IMR-90 (cell line): ENCODE results near the gene FCMR. TPM values are rescaled to one million over a fixed set of nuclear protein-coding genes. Genes with fewer than 3 reads are reported as not detected.

Experiments used
- ATAC-seq: fragments of 200-7000 bp; cut with Tn5 transposase; 2 replicates; pipeline ENCODE4 v1.9.1; 2020; ENCODE audit warnings: low read depth, mild to moderate bottlenecking, moderate library complexity
- BruUV-seq: library from RNA; stranded (reverse); fragments of 400-500 nt; replicated peaks from 2 replicates; lab custom pipeline; 2021; lab: Mats Ljungman, UMichigan
- CTCF ChIA-PET: fragments of 300-600 bp; formaldehyde crosslinking; extraction: SDS; loops from one replicate; lab custom pipeline; 2021; ENCODE audit warnings: antibody characterized with exemption; lab: Yijun Ruan, JAX
- POLR2A ChIA-PET: fragments of 300-600 bp; sonication (Branson Sonifier 250); formaldehyde crosslinking; loops from one replicate; lab custom pipeline; 2022; ENCODE audit warnings: antibody characterized with exemption; ENCODE audit not compliant: unreplicated experiment; lab: Charles Lee
- DNase-seq: peaks from one replicate; pipeline ENCODE4 v3.0.0; 2013
- H2AFZ ChIP-seq: replicated peaks from 2 replicates; pipeline ENCODE3; 2013; ENCODE audit warnings: low read length, mild to moderate bottlenecking; ENCODE audit not compliant: poor library complexity
- H2AK5ac ChIP-seq: 2 replicates; pipeline ENCODE4 v1.6.1; 2013; ENCODE audit warnings: low read depth, low read length, inconsistent platforms
- H2AK9ac ChIP-seq: replicated peaks from 2 replicates; pipeline ENCODE3; 2013; ENCODE audit warnings: mild to moderate bottlenecking, low read depth, low read length, moderate library complexity; ENCODE audit not compliant: poor library complexity
- H2BK120ac ChIP-seq: 2 replicates; pipeline ENCODE4 v1.6.1; 2013; ENCODE audit warnings: low read depth, low read length, inconsistent platforms
- H2BK15ac ChIP-seq: 3 replicates; pipeline ENCODE4 v1.6.1; 2013; ENCODE audit warnings: low read depth, low read length, inconsistent platforms
- H2BK20ac ChIP-seq: 2 replicates; pipeline ENCODE4 v1.6.1; 2013; ENCODE audit warnings: low read depth, mild to moderate bottlenecking, inconsistent platforms, low read length, moderate library complexity
- H2BK5ac ChIP-seq: 2 replicates; pipeline ENCODE4 v1.6.1; 2013; ENCODE audit warnings: mild to moderate bottlenecking, low read depth, low read length, inconsistent platforms; ENCODE audit not compliant: poor library complexity, severe bottlenecking
- H3K14ac ChIP-seq: replicated peaks from 2 replicates; pipeline ENCODE4 v1.6.1; 2013; ENCODE audit warnings: low read depth, low read length, inconsistent platforms
- H3K18ac ChIP-seq: 2 replicates; pipeline ENCODE4 v1.6.1; 2013; ENCODE audit warnings: low read depth, low read length, control low read depth
- H3K23ac ChIP-seq: 2 replicates; pipeline ENCODE4 v1.6.1; 2013; ENCODE audit warnings: low read depth, low read length, inconsistent platforms
- H3K27ac ChIP-seq: 2 replicates; pipeline ENCODE4 v1.5.1; 2013; ENCODE audit warnings: mild to moderate bottlenecking, control low read depth, low read length; ENCODE audit not compliant: insufficient read depth
- H3K27me3 ChIP-seq: 2 replicates; pipeline ENCODE4 v1.6.1; 2013; ENCODE audit warnings: low read length; ENCODE audit not compliant: control insufficient read depth, insufficient read depth
- H3K36me3 ChIP-seq: 2 replicates; pipeline ENCODE4 v1.6.1; 2013; ENCODE audit warnings: low read length, mixed read lengths; ENCODE audit not compliant: control insufficient read depth, insufficient read depth
- H3K4ac ChIP-seq: 2 replicates; pipeline ENCODE4 v1.6.1; 2013; ENCODE audit warnings: low read depth, low read length, inconsistent platforms
- H3K4me1 ChIP-seq: 2 replicates; pipeline ENCODE4 v1.6.1; 2013; ENCODE audit warnings: low read length, mixed read lengths; ENCODE audit not compliant: control insufficient read depth, insufficient read depth
- H3K4me2 ChIP-seq: 2 replicates; pipeline ENCODE4 v1.6.1; 2013; ENCODE audit warnings: low read depth, mild to moderate bottlenecking, control low read depth, low read length, moderate library complexity
- H3K4me3 ChIP-seq: 2 replicates; pipeline ENCODE4 v1.5.1; 2013; ENCODE audit warnings: low read depth, mild to moderate bottlenecking, control low read depth, low read length, moderate library complexity; ENCODE audit not compliant: insufficient read depth
- H3K56ac ChIP-seq: 2 replicates; pipeline ENCODE4 v1.6.1; 2013; ENCODE audit warnings: low read length, inconsistent platforms; ENCODE audit not compliant: insufficient read depth; ENCODE audit errors: extremely low read depth
- H3K79me1 ChIP-seq, 2 experiments: 2 replicates each; pipeline ENCODE4 v1.6.1; 2013; ENCODE audit warnings: low read length in 2 of 2, inconsistent platforms in 1 of 2, low read depth in 1 of 2
- H3K9ac ChIP-seq: 2 replicates; pipeline ENCODE4 v1.6.1; 2013; ENCODE audit warnings: low read depth, low read length, control low read depth
- H3K9me1 ChIP-seq: 2 replicates; pipeline ENCODE4 v1.6.1; 2013; ENCODE audit warnings: low read length, inconsistent platforms; ENCODE audit not compliant: insufficient read depth
- H3K9me3 ChIP-seq: 2 replicates; pipeline ENCODE4 v1.6.1; 2013; ENCODE audit warnings: low read length; ENCODE audit not compliant: control insufficient read depth, insufficient read depth
- H4K20me1 ChIP-seq: 2 replicates; pipeline ENCODE4 v1.6.1; 2013; ENCODE audit warnings: low read length, inconsistent platforms; ENCODE audit not compliant: insufficient read depth
- H4K5ac ChIP-seq: 2 replicates; pipeline ENCODE4 v1.6.1; 2013; ENCODE audit warnings: mild to moderate bottlenecking, low read depth, low read length, control low read depth
- H4K8ac ChIP-seq, 2 experiments: 2 replicates each; pipeline ENCODE4 v1.6.1; 2013; ENCODE audit warnings: low read depth in 2 of 2, low read length in 2 of 2, control low read depth in 1 of 2, inconsistent platforms in 1 of 2
- H4K91ac ChIP-seq: 2 replicates; pipeline ENCODE4 v1.6.1; 2013; ENCODE audit warnings: low read depth, low read length, inconsistent platforms; ENCODE audit not compliant: insufficient read depth
- BHLHE40 ChIP-seq: fragments of 150-350 bp; IDR thresholded peaks from 2 replicates; pipeline ENCODE4 v1.6.1; 2016; ENCODE audit warnings: mild to moderate bottlenecking, low read depth, low read length
- CHD1 ChIP-seq: IDR thresholded peaks from 2 replicates; pipeline ENCODE4 v1.6.1; 2012; ENCODE audit warnings: low read depth, low read length, improper control_type of control experiment
- FOS ChIP-seq: fragments of 150-350 bp; IDR thresholded peaks from 2 replicates; pipeline ENCODE4 v1.6.1; 2016; ENCODE audit warnings: low read depth, low read length
- MAFK ChIP-seq: IDR thresholded peaks from 2 replicates; pipeline ENCODE4 v1.6.1; 2012; ENCODE audit warnings: low read depth, low read length, improper control_type of control experiment
- NFE2L2 ChIP-seq: fragments of 150-350 bp; IDR thresholded peaks from 2 replicates; pipeline ENCODE4 v1.6.1; 2016; ENCODE audit warnings: low read depth, mild to moderate bottlenecking, low read length
- POLR2A ChIP-seq: IDR thresholded peaks from 2 replicates; pipeline ENCODE4 v1.6.1; 2012; ENCODE audit warnings: mild to moderate bottlenecking, low read depth, low read length
- RCOR1 ChIP-seq: IDR thresholded peaks from 2 replicates; pipeline ENCODE4 v1.6.1; 2012; ENCODE audit warnings: mild to moderate bottlenecking, low read length, improper control_type of control experiment; ENCODE audit not compliant: insufficient replicate concordance
- SMC3 ChIP-seq: fragments of 150-350 bp; IDR thresholded peaks from 2 replicates; pipeline ENCODE4 v1.6.1; 2016; ENCODE audit warnings: low read depth, mild to moderate bottlenecking, antibody characterized with exemption, low read length, moderate library complexity
- WGBS, 2 experiments: methylation state at CpG; one replicate each; pipeline versions ENCODE4 v1.1.5 to v1.1.7; 2013; ENCODE audit warnings: missing lambda C conversion rate in 2 of 2; ENCODE audit not compliant: insufficient read length in 1 of 2; ENCODE audit errors: extremely low coverage in 2 of 2; 5-methylcytosine and 5-hydroxymethylcytosine counted together
- dilution Hi-C: fragments of 300-500 bp; cut with HindIII; formaldehyde crosslinking; loops from one replicate; pipeline ENCODE4 v1.14.3; 2018; ENCODE audit warnings: low sequenced_read_pairs; ENCODE audit not compliant: unreplicated experiment
- in situ Hi-C: fragments of 300-500 bp; cut with MboI; formaldehyde crosslinking; loops from 3 replicates; pipeline ENCODE4 v1.14.3; 2019; ENCODE audit warnings: low sequenced_read_pairs, inconsistent platforms, mixed read lengths
- intact Hi-C: fragments of 100-400 bp; cut with micrococcal nuclease; formaldehyde crosslinking; loops from 2 replicates; pipeline ENCODE4 v1.10.0; 2022
- polyA plus RNA-seq, 3 experiments: library from polyadenylated mRNA; depleted of rRNA; stranded (reverse); fragments of >200 nt; gene quantifications; 2 replicates each; pipeline ENCODE4 v1.2.3, GENCODE V29; 2012; ENCODE audit warnings: low replicate concordance in 1 of 3
- total RNA-seq: library from RNA; depleted of rRNA; stranded (reverse); fragments of >200 nt; gene quantifications from 2 replicates; pipeline ENCODE4 v1.2.3, GENCODE V29; 2012
- TF ChIP-seq, protein P1 (sequence below): conservative IDR thresholded peaks from 2 replicates; pipeline ENCODE4 v1.5.1; 2012; ENCODE audit warnings: mild to moderate bottlenecking, low read depth, low read length, improper control_type of control experiment

The FCMR gene
- total and polyA plus RNA-seq, 2 of the 4 experiments (the other 2 are of a cell fraction): 0.09 TPM; not detected in 1

DNA sequence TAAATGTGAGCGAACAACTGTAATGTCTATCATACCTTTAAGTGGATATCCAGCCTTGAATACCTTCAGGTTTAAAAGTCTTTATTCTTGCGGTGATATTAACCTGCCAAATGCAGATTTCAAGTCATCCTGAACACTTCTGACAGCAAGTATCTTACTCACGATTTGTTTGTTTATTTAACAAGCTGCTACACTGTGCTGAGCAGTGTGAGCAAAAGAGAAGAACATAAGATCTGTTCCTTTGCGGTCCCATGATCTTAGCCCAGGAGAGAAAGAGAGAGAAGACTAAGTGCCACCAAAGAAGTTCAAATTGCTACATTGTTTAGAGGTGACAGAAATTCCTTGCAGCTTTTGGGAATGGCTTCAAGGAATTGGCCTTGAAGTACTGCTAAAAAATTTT lies 34.0 kb downstream of the FCMR start:
- Histone ChIP-seq H3K27me3 (no peaks in the 10 kb centered on the region), H4K91ac (0 out of 2 replicates have a peak overlapping the region, but pooled peaks have one; percentile 68), H3K36me3 (no peaks in the 10 kb centered on the region), H2BK120ac (peak overlapping the region; percentile 84; the same call in 1 of the 2 replicates), H3K4me2 (peak overlapping the region; percentile 82; the same call in 1 of the 2 replicates), H3K4me1 (peaks cover 25% of the 10 kb centered on the region), H3K56ac (no peak overlapping the region), H3K18ac (peak overlapping the region; percentile 69; the same call in 1 of the 2 replicates), H2AK5ac (no peak overlapping the region), H3K9ac (no peak overlapping the region), H2BK20ac (peak overlapping the region; percentile 81), H2AFZ (no peak overlapping the region), H4K20me1 (no peaks in the 10 kb centered on the region), H4K5ac (no peak overlapping the region; the same call in 1 of the 2 replicates), H2AK9ac (no peak overlapping the region), H3K14ac (no peak overlapping the region; the same call in 1 of the 2 replicates), H4K8ac (peak overlapping the region; percentile 10 to 67; a peak in 2 of 4 replicates), H3K9me3 (no peaks in the 10 kb centered on the region), H3K27ac (no peak overlapping the region), H2BK15ac (no peak overlapping the region), H3K4ac (no peak overlapping the region), H3K4me3 (no peak overlapping the region), H3K23ac (0 out of 2 replicates have a peak overlapping the region, but pooled peaks have one; percentile 13), H2BK5ac (peak overlapping the region; percentile 81), H3K79me1 (no peaks in the 10 kb centered on the region), H3K9me1 (peaks cover 21% of the 10 kb centered on the region)
- 0 out of 2 replicates have a peak, but pooled peaks have one; percentile 4 for TF ChIP-seq FOS
- TF ChIP-seq NFE2L2: no peak
- TF ChIP-seq RCOR1: no peak
- TF ChIP-seq MAFK: no peak
- TF ChIP-seq CHD1: no peak
- TF ChIP-seq BHLHE40: peak; percentile 53; the same call in 1 of the 2 replicates
- TF ChIP-seq, protein P1, sequence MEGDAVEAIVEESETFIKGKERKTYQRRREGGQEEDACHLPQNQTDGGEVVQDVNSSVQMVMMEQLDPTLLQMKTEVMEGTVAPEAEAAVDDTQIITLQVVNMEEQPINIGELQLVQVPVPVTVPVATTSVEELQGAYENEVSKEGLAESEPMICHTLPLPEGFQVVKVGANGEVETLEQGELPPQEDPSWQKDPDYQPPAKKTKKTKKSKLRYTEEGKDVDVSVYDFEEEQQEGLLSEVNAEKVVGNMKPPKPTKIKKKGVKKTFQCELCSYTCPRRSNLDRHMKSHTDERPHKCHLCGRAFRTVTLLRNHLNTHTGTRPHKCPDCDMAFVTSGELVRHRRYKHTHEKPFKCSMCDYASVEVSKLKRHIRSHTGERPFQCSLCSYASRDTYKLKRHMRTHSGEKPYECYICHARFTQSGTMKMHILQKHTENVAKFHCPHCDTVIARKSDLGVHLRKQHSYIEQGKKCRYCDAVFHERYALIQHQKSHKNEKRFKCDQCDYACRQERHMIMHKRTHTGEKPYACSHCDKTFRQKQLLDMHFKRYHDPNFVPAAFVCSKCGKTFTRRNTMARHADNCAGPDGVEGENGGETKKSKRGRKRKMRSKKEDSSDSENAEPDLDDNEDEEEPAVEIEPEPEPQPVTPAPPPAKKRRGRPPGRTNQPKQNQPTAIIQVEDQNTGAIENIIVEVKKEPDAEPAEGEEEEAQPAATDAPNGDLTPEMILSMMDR: no peak
- no peak for TF ChIP-seq SMC3
- TF ChIP-seq POLR2A: no peak
- intact Hi-C loops (no loop called here), in situ Hi-C loops (no loop called here), dilution Hi-C loops (no loop called here)
- WGBS, 2 experiments: no CpG with 5 or more reads among the region's 4 CpGs
- ChIA-PET POLR2A (no interaction called here), CTCF (interaction anchor here (0.6 kb wide), 1 partner anchor 78 kb away, joined by 3 read pairs; no protein-coding TSS in a partner anchor)
- DNase-seq: peak; percentile 64
- ATAC-seq: peak; percentile 24; the same call in 1 of the 2 replicates
- BruUV-seq: no TSS peak
